B cell (primary cell): ENCODE data around the gene EID1.

ENCODE experiments used
- EZH2 ChIP-seq: IDR thresholded peaks from 2 replicates; pipeline ENCODE4 v1.6.1; 2012; ENCODE audit warnings: borderline replicate concordance, low read depth, mild to moderate bottlenecking, moderate library complexity, low read length; ENCODE audit not compliant: insufficient read depth, poor library complexity, severe bottlenecking
- TF ChIP-seq, protein P1 (sequence below): fragments of 200-600 bp; IDR thresholded peaks from one replicate; pipeline ENCODE4 v1.8.0; 2022; ENCODE audit warnings: antibody characterized with exemption, mild to moderate bottlenecking

DNA sequence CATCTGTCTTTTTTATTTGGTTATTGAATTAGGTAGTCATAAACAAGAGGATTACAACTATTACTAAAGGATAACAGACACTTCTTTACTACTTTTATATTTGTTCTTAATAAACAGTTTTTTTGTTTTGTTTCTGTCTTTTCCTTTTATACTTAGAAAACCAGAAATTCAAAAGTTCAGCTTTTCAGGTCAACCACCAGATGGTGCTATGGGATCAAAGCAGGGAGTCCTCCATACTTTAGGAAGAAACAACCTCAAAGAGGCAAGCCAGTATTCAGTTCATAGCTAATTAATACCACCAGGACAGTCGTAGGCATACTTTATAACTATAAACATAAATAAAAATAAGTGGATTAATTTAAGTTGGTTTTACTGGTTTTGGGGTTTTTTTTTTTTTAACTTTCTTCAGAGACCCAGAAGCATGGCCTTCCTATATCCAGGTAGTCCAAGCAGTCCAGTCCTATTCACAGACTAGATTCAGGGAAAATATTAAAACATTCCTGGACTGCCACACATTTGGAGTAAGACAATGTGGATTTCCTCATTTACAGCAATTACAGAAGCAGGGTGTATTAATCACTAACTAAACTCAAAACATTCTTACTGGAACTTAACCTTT lies 16.0 kb upstream of the EID1 start:
- no peak for TF ChIP-seq EZH2
- TF ChIP-seq, protein P1, sequence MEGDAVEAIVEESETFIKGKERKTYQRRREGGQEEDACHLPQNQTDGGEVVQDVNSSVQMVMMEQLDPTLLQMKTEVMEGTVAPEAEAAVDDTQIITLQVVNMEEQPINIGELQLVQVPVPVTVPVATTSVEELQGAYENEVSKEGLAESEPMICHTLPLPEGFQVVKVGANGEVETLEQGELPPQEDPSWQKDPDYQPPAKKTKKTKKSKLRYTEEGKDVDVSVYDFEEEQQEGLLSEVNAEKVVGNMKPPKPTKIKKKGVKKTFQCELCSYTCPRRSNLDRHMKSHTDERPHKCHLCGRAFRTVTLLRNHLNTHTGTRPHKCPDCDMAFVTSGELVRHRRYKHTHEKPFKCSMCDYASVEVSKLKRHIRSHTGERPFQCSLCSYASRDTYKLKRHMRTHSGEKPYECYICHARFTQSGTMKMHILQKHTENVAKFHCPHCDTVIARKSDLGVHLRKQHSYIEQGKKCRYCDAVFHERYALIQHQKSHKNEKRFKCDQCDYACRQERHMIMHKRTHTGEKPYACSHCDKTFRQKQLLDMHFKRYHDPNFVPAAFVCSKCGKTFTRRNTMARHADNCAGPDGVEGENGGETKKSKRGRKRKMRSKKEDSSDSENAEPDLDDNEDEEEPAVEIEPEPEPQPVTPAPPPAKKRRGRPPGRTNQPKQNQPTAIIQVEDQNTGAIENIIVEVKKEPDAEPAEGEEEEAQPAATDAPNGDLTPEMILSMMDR: peak; percentile 94
